Effector memory CD4-positive, alpha-beta T cell (primary cell): ENCODE results near the gene ZBTB21.
A peak's percentile ranks its signal among the peaks of the same experiment; 100 is the strongest.

Experiments used
- DNase-seq, 3 donors: peaks; one replicate each; pipeline ENCODE4 v3.0.0-alpha.2; 2020
- H3K27ac ChIP-seq: 2 replicates; pipeline ENCODE4 v1.7.0; 2013; ENCODE audit warnings: mild to moderate bottlenecking, low read length, moderate library complexity; ENCODE audit not compliant: insufficient read depth, poor library complexity, severe bottlenecking
- H3K27me3 ChIP-seq: replicated peaks from 2 replicates; pipeline ENCODE4 v1.7.0; 2013; ENCODE audit warnings: mild to moderate bottlenecking, low read length; ENCODE audit not compliant: insufficient read depth, control insufficient read depth, poor library complexity, severe bottlenecking
- H3K36me3 ChIP-seq: 2 replicates; pipeline ENCODE4 v1.7.0; 2013; ENCODE audit warnings: mild to moderate bottlenecking, low read length, moderate library complexity; ENCODE audit not compliant: control insufficient read depth, insufficient read depth
- H3K4me1 ChIP-seq: 2 replicates; pipeline ENCODE4 v1.7.0; 2013; ENCODE audit warnings: low read length, mild to moderate bottlenecking; ENCODE audit not compliant: control insufficient read depth, insufficient read depth, poor library complexity, severe bottlenecking
- H3K4me3 ChIP-seq: 2 replicates; pipeline ENCODE4 v1.7.0; 2013; ENCODE audit warnings: low read length, low read depth, mild to moderate bottlenecking; ENCODE audit not compliant: insufficient read depth, poor library complexity, severe bottlenecking
- H3K9me3 ChIP-seq: 2 replicates; pipeline ENCODE4 v1.7.0; 2013; ENCODE audit warnings: mild to moderate bottlenecking, low read length, moderate library complexity; ENCODE audit not compliant: control insufficient read depth
- total RNA-seq, 3 donors: gene quantifications; one replicate each; lab custom pipeline; 2026; lab: John Stamatoyannopoulos, UW

ZBTB21 gene
- 95.8 to 141 (median 119) reads per million in 3 donors for total RNA-seq

- Histone ChIP-seq H3K27ac (peak within 1 kb of the TSS; percentile 95), H3K4me3 (peak within 1 kb of the TSS; percentile 76), H3K27me3 (no peaks in the 10 kb centered on the region), H3K9me3 (no peaks in the 10 kb centered on the region), H3K4me1 (peaks cover 5% of the 10 kb centered on the region), H3K36me3 (no peaks in the 10 kb centered on the region)
- DNase-seq: peak; percentile 96 to 98 (median 98)
These were observed at the start of gene ZBTB21 for GRCh38 chr21:42009831-42010506. TSS of gene ZBTB21 (minus strand) at chr21:42010360. CDS start at chr21:41994095, 16,265 bp downstream.

- no peaks in the 10 kb centered on the region for H3K36me3 ChIP-seq
- no peaks in the 10 kb centered on the region for H3K9me3 ChIP-seq
- no peaks in the 10 kb centered on the region for H3K27me3 ChIP-seq
- no peak for DNase-seq
- H3K27ac ChIP-seq: no peak overlapping the region
- peaks cover 23% of the 10 kb centered on the region for H3K4me1 ChIP-seq
- H3K4me3 ChIP-seq: no peak overlapping the region
These were observed 49.6 kb upstream of the ZBTB21 start for GRCh38 chr21:42059721-42060120.

GRCh38 chr21:42059141-42059540 lies 49.0 kb upstream of the ZBTB21 start:
- H3K27ac ChIP-seq: no peak overlapping the region
- no peak overlapping the region for H3K4me3 ChIP-seq
- no peaks in the 10 kb centered on the region for H3K9me3 ChIP-seq
- DNase-seq: no peak
- H3K4me1 ChIP-seq: peaks cover 18% of the 10 kb centered on the region
- no peaks in the 10 kb centered on the region for H3K36me3 ChIP-seq
- H3K27me3 ChIP-seq: no peaks in the 10 kb centered on the region

GRCh38 chr21:42058631-42059111 lies 48.5 kb upstream of the ZBTB21 start:
- Histone ChIP-seq H3K9me3 (no peaks in the 10 kb centered on the region), H3K36me3 (no peaks in the 10 kb centered on the region), H3K4me3 (no peak overlapping the region), H3K27me3 (no peaks in the 10 kb centered on the region), H3K4me1 (peaks cover 13% of the 10 kb centered on the region), H3K27ac (no peak overlapping the region)
- no peak for DNase-seq

GRCh38 chr21:42057851-42058437 lies 47.8 kb upstream of the ZBTB21 start:
- Histone ChIP-seq H3K27ac (no peak overlapping the region), H3K36me3 (no peaks in the 10 kb centered on the region), H3K27me3 (no peaks in the 10 kb centered on the region), H3K9me3 (no peaks in the 10 kb centered on the region), H3K4me3 (no peak overlapping the region), H3K4me1 (peaks cover 13% of the 10 kb centered on the region)
- DNase-seq: no peak

GRCh38 chr21:42056996-42057689 lies 47.0 kb upstream of the ZBTB21 start:
- Histone ChIP-seq H3K27me3 (no peaks in the 10 kb centered on the region), H3K4me3 (no peak overlapping the region), H3K9me3 (no peaks in the 10 kb centered on the region), H3K36me3 (no peaks in the 10 kb centered on the region), H3K4me1 (peaks cover 13% of the 10 kb centered on the region), H3K27ac (no peak overlapping the region)
- no peak for DNase-seq

- Histone ChIP-seq H3K9me3 (no peaks in the 10 kb centered on the region), H3K27me3 (no peaks in the 10 kb centered on the region), H3K36me3 (no peaks in the 10 kb centered on the region), H3K27ac (no peak overlapping the region), H3K4me1 (peaks cover 6% of the 10 kb centered on the region), H3K4me3 (no peak overlapping the region)
- DNase-seq: no peak
These were observed 46.3 kb upstream of the ZBTB21 start for GRCh38 chr21:42056468-42056867.

- Histone ChIP-seq H3K27ac (no peak overlapping the region), H3K36me3 (no peaks in the 10 kb centered on the region), H3K27me3 (no peaks in the 10 kb centered on the region), H3K4me1 (no peaks in the 10 kb centered on the region), H3K4me3 (no peak overlapping the region), H3K9me3 (no peaks in the 10 kb centered on the region)
- DNase-seq: no peak
These were observed 45.3 kb upstream of the ZBTB21 start for GRCh38 chr21:42055425-42055824.

GRCh38 chr21:42051788-42052187 lies 41.6 kb upstream of the ZBTB21 start:
- no peak for DNase-seq
- Histone ChIP-seq H3K36me3 (no peaks in the 10 kb centered on the region), H3K4me3 (no peak overlapping the region)

More at GRCh38 chr21:42051788-42052187, 41.6 kb upstream of the ZBTB21 start:
- Histone ChIP-seq H3K27me3 (no peaks in the 10 kb centered on the region), H3K4me1 (no peaks in the 10 kb centered on the region), H3K9me3 (no peaks in the 10 kb centered on the region), H3K27ac (no peak overlapping the region)
